ENCODE results near the gene TP53AIP1. TPM values are rescaled to one million over a fixed set of nuclear protein-coding genes. Genes with fewer than 3 reads are reported as not detected.
"Not testable (repeated sequence)": the region's sequence is repeated elsewhere in the genome, so short reads cannot be mapped to it uniquely, and the experiment has no call there.

TP53AIP1 gene
- total RNA-seq, 1 donor from 2014 or later, result not detected

GRCh38 chr11:128927683-128928336, 14.9 kb downstream of the TP53AIP1 start:
- H3K9ac ChIP-seq (ENCODE audit: low read depth in 1 of 3, low read length in 3 of 3), result no peak overlapping the region
- H3K4me1 ChIP-seq (ENCODE audit: control insufficient read depth in 3 of 3, insufficient read depth in 3 of 3, low read length in 3 of 3), result peaks cover 0 to 11% (median 0%) of the 10 kb centered on the region in 3 donors
- H3K36me3 ChIP-seq (ENCODE audit: control insufficient read depth in 3 of 3, insufficient read depth in 3 of 3, low read length in 3 of 3), result no peaks in the 10 kb centered on the region
- no peaks in the 10 kb centered on the region for H3K9me3 ChIP-seq (ENCODE audit: control insufficient read depth in 3 of 3, low read length in 3 of 3)
- peaks cover 0 to 6% (median 3%) of the 10 kb centered on the region in 3 donors for H3K27me3 ChIP-seq (ENCODE audit: control insufficient read depth in 3 of 3, insufficient read depth in 3 of 3, low read length in 3 of 3)
- H3K27ac ChIP-seq (ENCODE audit: low read depth, low read length), result no peak overlapping the region
- H3K4me3 ChIP-seq (ENCODE audit: low read length in 3 of 3), result no peak overlapping the region

DNA sequence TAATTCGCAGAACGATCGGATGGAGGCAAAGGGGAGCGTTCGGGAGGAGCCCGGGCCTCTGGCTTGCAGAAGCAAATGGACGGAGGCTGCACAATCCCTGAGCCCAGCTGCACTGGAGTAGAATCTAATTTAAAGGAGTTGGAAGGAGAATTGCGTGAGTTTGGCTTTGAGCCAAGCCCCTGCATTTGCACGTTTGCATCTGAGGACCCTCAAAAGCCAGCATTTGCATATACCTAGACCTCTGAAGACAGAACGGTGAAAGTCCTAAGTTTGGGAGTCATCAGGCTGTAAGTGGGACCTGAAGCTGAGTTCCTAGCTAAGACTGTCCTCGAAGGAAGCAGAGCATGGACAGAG, 15.6 kb downstream of the TP53AIP1 start:
- H3K4me1 ChIP-seq (ENCODE audit: control insufficient read depth in 3 of 3, insufficient read depth in 3 of 3, low read length in 3 of 3), result peaks cover 0 to 7% (median 0%) of the 10 kb centered on the region in 3 donors
- no peaks in the 10 kb centered on the region for H3K9me3 ChIP-seq (ENCODE audit: control insufficient read depth in 3 of 3, low read length in 3 of 3)
- no peaks in the 10 kb centered on the region for H3K36me3 ChIP-seq (ENCODE audit: control insufficient read depth in 3 of 3, insufficient read depth in 3 of 3, low read length in 3 of 3)
- no peak overlapping the region for H3K4me3 ChIP-seq (ENCODE audit: low read length in 3 of 3)
- H3K9ac ChIP-seq (ENCODE audit: low read depth in 1 of 3, low read length in 3 of 3), result no peak overlapping the region
- H3K27me3 ChIP-seq (ENCODE audit: control insufficient read depth in 3 of 3, insufficient read depth in 3 of 3, low read length in 3 of 3), result peaks cover 0 to 6% (median 3%) of the 10 kb centered on the region in 3 donors
- no peak overlapping the region for H3K27ac ChIP-seq (ENCODE audit: low read depth, low read length)

GRCh38 chr11:128926437-128927107, 16.1 kb downstream of the TP53AIP1 start:
- Histone ChIP-seq H3K9ac (ENCODE audit: low read depth in 1 of 3, low read length in 3 of 3) (no peak overlapping the region), H3K27me3 (ENCODE audit: control insufficient read depth in 3 of 3, insufficient read depth in 3 of 3, low read length in 3 of 3) (peaks cover 0 to 3% (median 3%) of the 10 kb centered on the region in 3 donors), H3K4me3 (ENCODE audit: low read length in 3 of 3) (no peak overlapping the region), H3K36me3 (ENCODE audit: control insufficient read depth in 3 of 3, insufficient read depth in 3 of 3, low read length in 3 of 3) (no peaks in the 10 kb centered on the region), H3K4me1 (ENCODE audit: control insufficient read depth in 3 of 3, insufficient read depth in 3 of 3, low read length in 3 of 3) (peaks cover 0 to 3% (median 0%) of the 10 kb centered on the region in 3 donors), H3K9me3 (ENCODE audit: control insufficient read depth in 3 of 3, low read length in 3 of 3) (no peaks in the 10 kb centered on the region), H3K27ac (ENCODE audit: low read depth, low read length) (no peak overlapping the region)

DNA sequence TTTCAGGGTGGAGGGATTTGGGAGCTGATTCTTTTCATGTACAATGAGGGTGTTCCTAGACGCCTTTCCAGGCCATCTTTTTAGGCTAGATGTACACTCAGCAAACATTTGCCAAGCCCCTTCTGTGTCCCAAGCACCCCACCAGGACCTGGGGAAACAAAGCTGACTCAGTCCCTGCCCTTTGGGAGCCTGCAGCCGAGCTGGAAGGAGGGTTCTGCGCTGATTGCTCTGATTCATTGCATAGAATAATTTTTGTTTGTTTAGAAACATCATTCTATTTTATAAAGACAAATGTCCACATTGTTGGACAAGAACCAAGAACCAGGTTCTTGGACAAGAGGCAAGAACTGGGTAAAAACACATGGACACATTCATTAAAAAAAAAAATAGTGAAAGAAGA, 16.7 kb downstream of the TP53AIP1 start:
- no peaks in the 10 kb centered on the region for H3K36me3 ChIP-seq (ENCODE audit: control insufficient read depth in 3 of 3, insufficient read depth in 3 of 3, low read length in 3 of 3)
- no peak overlapping the region for H3K4me3 ChIP-seq (ENCODE audit: low read length in 3 of 3)
- H3K27ac ChIP-seq (ENCODE audit: low read depth, low read length), result no peak overlapping the region
- no peaks in the 10 kb centered on the region for H3K9me3 ChIP-seq (ENCODE audit: control insufficient read depth in 3 of 3, low read length in 3 of 3)
- H3K4me1 ChIP-seq (ENCODE audit: control insufficient read depth in 3 of 3, insufficient read depth in 3 of 3, low read length in 3 of 3), result no peaks in the 10 kb centered on the region
- H3K9ac ChIP-seq (ENCODE audit: low read depth in 1 of 3, low read length in 3 of 3), result no peak overlapping the region
- peaks cover 0 to 3% (median 3%) of the 10 kb centered on the region in 3 donors for H3K27me3 ChIP-seq (ENCODE audit: control insufficient read depth in 3 of 3, insufficient read depth in 3 of 3, low read length in 3 of 3)

DNA sequence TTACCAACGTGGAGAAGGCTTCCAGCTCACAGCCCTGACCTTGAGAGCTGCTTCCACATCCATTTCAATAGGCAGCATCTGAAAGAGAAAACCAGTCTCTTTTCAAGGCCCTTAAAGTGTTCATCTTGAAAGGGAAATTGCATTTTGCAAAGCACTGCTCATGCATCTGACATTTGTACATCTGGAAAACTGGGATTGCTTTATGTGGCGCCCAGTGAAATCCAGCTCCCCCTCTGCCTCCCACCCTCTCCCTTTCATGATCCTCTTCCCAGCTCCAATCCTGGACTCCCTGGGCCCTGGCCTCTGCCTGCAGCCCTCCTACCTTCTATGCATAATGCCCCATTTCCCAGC, 17.4 kb downstream of the TP53AIP1 start:
- H3K27me3 ChIP-seq (ENCODE audit: control insufficient read depth in 3 of 3, insufficient read depth in 3 of 3, low read length in 3 of 3), result peaks cover 0 to 3% (median 3%) of the 10 kb centered on the region in 3 donors
- H3K4me1 ChIP-seq (ENCODE audit: control insufficient read depth in 3 of 3, insufficient read depth in 3 of 3, low read length in 3 of 3), result no peaks in the 10 kb centered on the region
- H3K4me3 ChIP-seq (ENCODE audit: low read length in 3 of 3), result no peak overlapping the region
- no peaks in the 10 kb centered on the region for H3K36me3 ChIP-seq (ENCODE audit: control insufficient read depth in 3 of 3, insufficient read depth in 3 of 3, low read length in 3 of 3)
- H3K9me3 ChIP-seq (ENCODE audit: control insufficient read depth in 3 of 3, low read length in 3 of 3), result no peaks in the 10 kb centered on the region
- H3K9ac ChIP-seq (ENCODE audit: low read depth in 1 of 3, low read length in 3 of 3), result no peak overlapping the region
- no peak overlapping the region for H3K27ac ChIP-seq (ENCODE audit: low read depth, low read length)

DNA sequence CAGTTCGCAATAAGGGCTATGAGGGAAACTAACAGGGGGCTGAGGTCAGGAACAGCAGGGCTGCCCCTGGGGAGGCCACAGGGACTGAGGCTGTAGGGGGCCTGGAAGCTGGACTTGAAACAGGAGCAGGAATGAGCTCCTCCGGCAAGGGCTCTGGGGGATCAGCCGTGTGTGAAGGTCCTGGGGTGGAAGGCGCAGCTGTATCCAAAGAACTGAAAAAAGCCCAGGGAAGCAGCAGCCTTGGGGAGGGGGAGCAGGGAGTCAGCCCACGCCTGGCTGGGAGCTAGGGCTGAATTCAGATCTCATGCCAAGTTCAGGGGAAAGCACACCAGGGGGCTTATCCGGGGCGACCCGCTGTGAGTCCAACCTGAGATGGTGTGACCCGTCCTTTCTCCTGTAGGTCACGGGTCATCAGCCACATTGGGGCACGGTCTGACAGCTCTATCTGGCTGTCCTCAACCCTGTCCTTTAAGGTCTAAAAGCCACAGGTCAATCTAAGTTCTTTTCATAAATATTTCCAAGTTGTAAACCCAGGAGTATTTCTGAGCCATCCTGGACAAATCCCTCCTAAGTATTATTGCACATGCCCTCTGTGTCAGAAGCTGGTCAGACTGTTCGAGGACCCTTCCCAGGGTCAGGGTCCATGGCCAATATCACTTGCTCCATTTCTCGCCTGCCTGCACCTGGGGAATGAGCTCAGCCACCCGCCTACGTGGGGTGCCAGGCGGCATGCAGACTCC, 18.0 kb downstream of the TP53AIP1 start:
- H3K4me1 ChIP-seq (ENCODE audit: control insufficient read depth in 3 of 3, insufficient read depth in 3 of 3, low read length in 3 of 3), result no peaks in the 10 kb centered on the region
- H3K9me3 ChIP-seq (ENCODE audit: control insufficient read depth in 3 of 3, low read length in 3 of 3), result no peaks in the 10 kb centered on the region
- no peak overlapping the region for H3K9ac ChIP-seq (ENCODE audit: low read depth in 1 of 3, low read length in 3 of 3)

GRCh38 chr11:128924104-128924503, 18.6 kb downstream of the TP53AIP1 start:
- Histone ChIP-seq H3K27me3 (ENCODE audit: control insufficient read depth in 3 of 3, insufficient read depth in 3 of 3, low read length in 3 of 3) (peaks cover 0 to 3% (median 0%) of the 10 kb centered on the region in 3 donors), H3K9ac (ENCODE audit: low read depth in 1 of 3, low read length in 3 of 3) (no peak overlapping the region), H3K27ac (ENCODE audit: low read depth, low read length) (no peak overlapping the region), H3K36me3 (ENCODE audit: control insufficient read depth in 3 of 3, insufficient read depth in 3 of 3, low read length in 3 of 3) (no peaks in the 10 kb centered on the region), H3K4me1 (ENCODE audit: control insufficient read depth in 3 of 3, insufficient read depth in 3 of 3, low read length in 3 of 3) (no peaks in the 10 kb centered on the region), H3K4me3 (ENCODE audit: low read length in 3 of 3) (no peak overlapping the region), H3K9me3 (ENCODE audit: control insufficient read depth in 3 of 3, low read length in 3 of 3) (no peaks in the 10 kb centered on the region)

More for the DNA sequence above, 18.0 kb downstream of the TP53AIP1 start:
- Histone ChIP-seq H3K27ac (ENCODE audit: low read depth, low read length) (no peak overlapping the region), H3K36me3 (ENCODE audit: control insufficient read depth in 3 of 3, insufficient read depth in 3 of 3, low read length in 3 of 3) (no peaks in the 10 kb centered on the region), H3K27me3 (ENCODE audit: control insufficient read depth in 3 of 3, insufficient read depth in 3 of 3, low read length in 3 of 3) (peaks cover 0 to 3% (median under 1%) of the 10 kb centered on the region in 3 donors), H3K4me3 (ENCODE audit: low read length in 3 of 3) (no peak overlapping the region)

DNA sequence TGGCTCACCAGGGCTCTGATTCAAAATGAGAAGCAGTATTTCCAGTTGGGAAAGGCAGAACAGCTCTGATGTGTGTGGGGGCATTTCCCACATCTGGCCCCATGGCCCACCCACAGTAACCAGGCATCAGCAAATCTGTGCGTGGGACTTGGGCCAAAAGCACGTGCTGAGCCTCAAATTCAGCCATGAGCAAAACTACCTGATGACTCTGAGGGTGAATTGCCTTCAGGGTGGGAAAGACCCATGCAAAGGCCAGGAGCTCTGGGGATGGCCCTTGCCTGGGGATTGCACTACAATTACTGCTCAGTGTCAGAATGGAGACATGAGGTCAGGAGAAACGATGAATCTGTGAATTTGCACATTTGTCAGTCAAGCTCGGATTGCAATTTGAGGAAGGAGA, 20.9 kb downstream of the TP53AIP1 start:
- H3K36me3 ChIP-seq (ENCODE audit: control insufficient read depth in 3 of 3, insufficient read depth in 3 of 3, low read length in 3 of 3), result no peaks in the 10 kb centered on the region
- no peak overlapping the region for H3K9ac ChIP-seq (ENCODE audit: low read depth in 1 of 3, low read length in 3 of 3)
- peaks cover 0 to 8% (median 0%) of the 10 kb centered on the region in 3 donors for H3K27me3 ChIP-seq (ENCODE audit: control insufficient read depth in 3 of 3, insufficient read depth in 3 of 3, low read length in 3 of 3)
- no peak overlapping the region for H3K27ac ChIP-seq (ENCODE audit: low read depth, low read length)
- no peak overlapping the region for H3K4me3 ChIP-seq (ENCODE audit: low read length in 3 of 3)
- H3K4me1 ChIP-seq (ENCODE audit: control insufficient read depth in 3 of 3, insufficient read depth in 3 of 3, low read length in 3 of 3), result no peaks in the 10 kb centered on the region
- no peaks in the 10 kb centered on the region for H3K9me3 ChIP-seq (ENCODE audit: control insufficient read depth in 3 of 3, low read length in 3 of 3)

GRCh38 chr11:128920666-128921065, 22.0 kb downstream of the TP53AIP1 start:
- H3K4me1 ChIP-seq (ENCODE audit: control insufficient read depth in 3 of 3, insufficient read depth in 3 of 3, low read length in 3 of 3), result no peaks in the 10 kb centered on the region
- no peak overlapping the region for H3K9ac ChIP-seq (ENCODE audit: low read depth in 1 of 3, low read length in 3 of 3)
- H3K36me3 ChIP-seq (ENCODE audit: control insufficient read depth in 3 of 3, insufficient read depth in 3 of 3, low read length in 3 of 3), result no peaks in the 10 kb centered on the region
- H3K27me3 ChIP-seq (ENCODE audit: control insufficient read depth in 3 of 3, insufficient read depth in 3 of 3, low read length in 3 of 3), result peaks cover 0 to 6% (median 0%) of the 10 kb centered on the region in 3 donors
- H3K27ac ChIP-seq (ENCODE audit: low read depth, low read length), result no peak overlapping the region
- no peak overlapping the region for H3K4me3 ChIP-seq (ENCODE audit: low read length in 3 of 3)
- no peaks in the 10 kb centered on the region for H3K9me3 ChIP-seq (ENCODE audit: control insufficient read depth in 3 of 3, low read length in 3 of 3)

DNA sequence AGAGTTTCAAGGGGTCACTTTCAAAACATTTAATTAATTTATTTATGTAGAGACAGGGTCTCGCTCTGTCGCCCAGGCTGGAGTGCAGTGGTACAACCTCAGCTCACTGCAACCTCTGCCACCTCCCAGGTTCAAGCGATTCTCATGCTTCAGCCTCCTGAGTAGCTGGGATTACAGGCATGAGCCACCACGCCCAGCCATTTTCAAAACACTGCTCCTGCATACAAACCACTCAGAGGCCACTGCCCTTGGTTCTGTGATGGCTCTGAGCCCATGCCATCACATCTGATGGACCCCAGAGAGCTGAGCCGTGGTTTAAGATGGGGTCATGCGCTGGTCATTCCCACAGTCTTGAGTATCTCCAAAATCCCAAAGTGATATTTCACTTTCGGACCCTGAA, 23.0 kb downstream of the TP53AIP1 start:
- not testable (repeated sequence) for H3K27ac ChIP-seq (ENCODE audit: low read depth, low read length); H3K9me3 ChIP-seq (ENCODE audit: control insufficient read depth in 3 of 3, low read length in 3 of 3); H3K9ac ChIP-seq (ENCODE audit: low read depth in 1 of 3, low read length in 3 of 3); H3K27me3 ChIP-seq (ENCODE audit: control insufficient read depth in 3 of 3, insufficient read depth in 3 of 3, low read length in 3 of 3); H3K4me3 ChIP-seq (ENCODE audit: low read length in 3 of 3); H3K36me3 ChIP-seq (ENCODE audit: control insufficient read depth in 3 of 3, insufficient read depth in 3 of 3, low read length in 3 of 3); H3K4me1 ChIP-seq (ENCODE audit: control insufficient read depth in 3 of 3, insufficient read depth in 3 of 3, low read length in 3 of 3)

Data from skeletal muscle tissue (tissue), 4 donors.